ENCODE measurements around the gene PHF19. TPM values are rescaled to one million over a fixed set of nuclear protein-coding genes. Genes with fewer than 3 reads are reported as not detected.

The PHF19 gene
- total RNA-seq, 4 donors from 2014 or later: 16.3 to 31.2 (median 25.3) TPM

- DNase-seq (ENCODE audit: low spot score): no peak
- ATAC-seq (ENCODE audit: low FRiP score): no peak
Measured at GRCh38 chr9:120895951-120896350, 19.0 kb upstream of the PHF19 start.

GRCh38 chr9:120894321-120895148 is 17.5 kb upstream of the PHF19 start:
- TF ChIP-seq CTCF (IDR thresholded peaks at IDR 0.05): no peak
- ATAC-seq (ENCODE audit: low FRiP score) (peak; percentile 91), DNase-seq (ENCODE audit: low spot score) (no peak)

More at GRCh38 chr9:120895951-120896350, 19.0 kb upstream of the PHF19 start:
- TF ChIP-seq CTCF (IDR thresholded peaks at IDR 0.05): no peak

- no peak for TF ChIP-seq CTCF (IDR thresholded peaks at IDR 0.05)
- ATAC-seq (ENCODE audit: low FRiP score): no peak
- DNase-seq (ENCODE audit: low spot score): no peak
Measured at GRCh38 chr9:120893611-120894307, 16.8 kb upstream of the PHF19 start.

GRCh38 chr9:120892748-120893610 is 16.0 kb upstream of the PHF19 start:
- TF ChIP-seq CTCF (IDR thresholded peaks at IDR 0.05): no peak
- DNase-seq (ENCODE audit: low spot score) (no peak), ATAC-seq (ENCODE audit: low FRiP score) (no peak)

- TF ChIP-seq CTCF (IDR thresholded peaks at IDR 0.05): no peak
- ATAC-seq (ENCODE audit: low FRiP score) (no peak), DNase-seq (ENCODE audit: low spot score) (no peak)
Measured at GRCh38 chr9:120891884-120892747, 15.1 kb upstream of the PHF19 start.

GRCh38 chr9:120891245-120891883 is 14.4 kb upstream of the PHF19 start:
- TF ChIP-seq CTCF (IDR thresholded peaks at IDR 0.05): no peak
- ATAC-seq (ENCODE audit: low FRiP score): no peak
- DNase-seq (ENCODE audit: low spot score): no peak

Measured in omental fat pad (tissue), 4 donors.